ENCODE measurements around the gene ITPRIPL1. TPM values are rescaled to one million over a fixed set of nuclear protein-coding genes. Genes with fewer than 3 reads are reported as not detected.
"Not testable (repeated sequence)": the region's sequence is repeated elsewhere in the genome, so short reads cannot be mapped to it uniquely, and the experiment has no call there.

ITPRIPL1 gene
- polyA plus RNA-seq (ENCODE audit: insufficient read length in 4 of 4): 1 to 10 TPM; 3.8 to 5.1 (median 4.8) TPM

DNA sequence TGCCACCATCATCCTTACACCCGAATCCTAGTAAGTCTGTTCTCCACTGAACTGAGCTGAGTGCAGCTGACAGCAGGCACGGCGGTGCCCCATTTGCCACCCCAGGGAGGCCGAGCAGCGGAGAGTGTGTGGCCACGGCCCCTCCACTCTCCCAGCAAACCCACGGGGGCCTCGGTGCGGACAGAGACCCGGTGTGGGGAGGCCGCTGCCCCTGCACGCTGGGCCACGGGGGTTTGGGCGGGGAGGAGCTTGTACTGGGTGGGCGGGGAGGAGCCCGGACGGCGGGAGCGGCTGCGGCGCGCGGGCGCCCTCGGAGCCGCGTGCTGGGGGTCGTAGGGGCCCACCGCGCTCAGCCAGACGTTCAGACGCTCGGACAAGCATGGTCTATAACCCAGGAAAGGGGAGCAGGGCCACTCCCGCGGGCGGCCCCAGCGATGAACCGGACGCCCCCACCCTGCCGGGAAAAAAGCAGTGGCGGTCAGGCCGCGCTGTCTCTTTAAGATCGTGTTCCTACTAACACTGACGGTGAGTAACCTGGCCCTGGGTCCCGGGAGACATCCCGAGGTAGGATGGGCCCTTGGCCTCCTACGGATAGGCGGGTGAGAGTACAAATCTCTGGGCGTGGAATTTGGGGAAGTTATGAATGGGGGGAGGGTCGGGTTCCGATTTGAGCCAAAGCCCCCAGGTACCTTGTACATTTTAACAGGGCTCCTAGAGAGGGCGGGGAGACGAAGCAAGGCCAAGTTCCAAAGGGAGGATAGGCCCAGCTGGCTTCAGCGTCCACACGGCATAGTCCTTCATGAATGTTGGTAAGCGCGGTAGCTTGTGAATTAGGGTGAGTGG, at the start of gene ITPRIPL1:
Gene ITPRIPL1 (plus strand): TSS at position 277 of the 843 bp plus-strand sequence. CDS start 523 bp downstream, at position 800.
- no peak for DNase-seq (ENCODE audit: low read depth in 4 of 4, low spot score in 3 of 4)

GRCh38 chr2:96276787-96277499, 48.2 kb upstream of the ITPRIPL1 start:
- DNase-seq (ENCODE audit: low read depth in 4 of 4, low spot score in 3 of 4): no peak

- no peak for DNase-seq (ENCODE audit: low read depth in 4 of 4, low spot score in 3 of 4)
These were observed 37.8 kb upstream of the ITPRIPL1 start for GRCh38 chr2:96287273-96287856.

- DNase-seq (ENCODE audit: low read depth in 4 of 4, low spot score in 3 of 4): no peak
These were observed 33.4 kb upstream of the ITPRIPL1 start for GRCh38 chr2:96291751-96292150.

DNA sequence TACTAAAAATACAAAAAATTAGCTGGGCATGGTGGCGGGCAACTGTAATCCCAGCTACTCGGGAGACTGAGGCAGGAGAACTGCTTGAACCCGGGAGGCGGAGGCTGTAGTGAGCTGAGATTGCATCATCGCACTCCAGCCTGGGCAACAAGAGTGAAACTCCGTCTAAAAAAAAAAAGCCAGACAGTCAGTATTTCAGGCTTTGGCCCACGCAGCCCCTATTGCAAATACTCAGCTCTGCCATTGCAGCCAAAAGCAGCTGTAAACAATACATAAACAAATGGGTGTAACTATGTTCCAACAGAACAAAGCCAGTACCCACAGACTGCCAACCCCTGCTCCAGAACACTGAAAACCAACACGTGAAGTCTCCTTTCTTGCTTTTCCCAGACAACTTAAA, 30.8 kb upstream of the ITPRIPL1 start:
- not testable (repeated sequence) for DNase-seq (ENCODE audit: low read depth in 4 of 4, low spot score in 3 of 4)

DNA sequence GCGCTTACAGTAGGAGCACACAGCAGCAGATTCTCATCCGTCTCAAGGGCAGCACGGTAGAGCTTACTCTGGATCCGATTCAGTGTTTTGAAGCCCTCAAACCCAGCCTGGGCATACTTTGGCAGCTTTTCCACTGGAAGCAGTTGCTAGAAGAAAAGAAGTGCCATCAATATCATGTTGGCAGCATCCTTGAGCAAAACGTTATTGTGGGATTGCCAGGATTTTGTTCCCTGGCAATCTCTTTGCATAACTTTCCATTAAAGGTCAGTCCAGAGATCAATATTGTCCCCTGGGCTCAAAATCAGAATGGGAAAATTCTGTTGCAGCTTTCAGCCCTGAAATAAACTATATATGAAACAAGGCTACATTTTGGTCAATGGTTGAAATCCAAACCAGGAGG, 28.2 kb upstream of the ITPRIPL1 start:
- no peak for DNase-seq (ENCODE audit: low read depth in 4 of 4, low spot score in 3 of 4)

GRCh38 chr2:96301865-96302264, 23.3 kb upstream of the ITPRIPL1 start:
- no peak for DNase-seq (ENCODE audit: low read depth in 4 of 4, low spot score in 3 of 4)

GRCh38 chr2:96304606-96305005, 20.5 kb upstream of the ITPRIPL1 start:
- no peak for DNase-seq (ENCODE audit: low read depth in 4 of 4, low spot score in 3 of 4)

GRCh38 chr2:96305091-96305978, 19.8 kb upstream of the ITPRIPL1 start, which contains the start of gene SNRNP200:
TSS of gene SNRNP200 (minus strand) at chr2:96305546. CDS start at chr2:96305437, 109 bp downstream.
- peak in 2 of 4 donors; percentile 64 to 70 for DNase-seq (ENCODE audit: low read depth in 4 of 4, low spot score in 3 of 4)

DNA sequence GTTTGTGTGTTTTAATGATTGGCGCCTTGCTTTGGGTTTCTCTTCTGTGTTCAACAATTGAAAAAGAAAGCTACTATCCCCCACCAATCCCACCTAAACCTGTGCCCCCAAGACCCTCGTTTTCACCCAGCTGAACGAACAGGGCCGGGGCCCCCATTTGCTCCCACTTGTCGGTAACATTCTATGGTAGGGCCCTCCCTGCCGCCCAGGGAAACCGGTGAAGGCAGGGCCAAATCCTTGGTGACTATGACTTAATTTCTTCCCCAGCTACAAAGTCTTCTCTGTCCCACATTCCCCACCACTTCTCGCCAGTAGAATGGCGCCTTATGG, 19.2 kb upstream of the ITPRIPL1 start:
- no peak for DNase-seq (ENCODE audit: low read depth in 4 of 4, low spot score in 3 of 4)

- no peak for DNase-seq (ENCODE audit: low read depth in 4 of 4, low spot score in 3 of 4)
These were observed 18.7 kb upstream of the ITPRIPL1 start for GRCh38 chr2:96306370-96306769.

DNA sequence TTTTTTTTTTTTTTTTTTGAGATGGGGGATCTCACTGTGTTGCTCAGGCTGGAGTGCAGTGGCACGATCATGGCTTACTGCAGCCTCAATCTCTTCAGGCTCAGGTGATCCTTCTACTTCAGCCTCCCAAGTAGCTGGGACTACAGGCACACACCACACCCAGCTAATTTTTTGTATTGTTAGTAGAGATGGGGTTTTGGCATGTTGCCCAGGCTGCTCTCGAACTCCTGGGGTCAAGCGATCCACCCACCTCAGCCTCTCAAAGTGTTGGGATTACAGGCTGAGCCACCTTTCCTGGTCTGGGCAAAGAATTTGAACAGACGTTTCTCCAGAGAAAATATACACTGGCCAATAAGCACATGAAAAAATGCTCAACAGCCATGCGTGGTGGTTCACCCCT, 16.9 kb upstream of the ITPRIPL1 start:
- no peak for DNase-seq (ENCODE audit: low read depth in 4 of 4, low spot score in 3 of 4)

DNA sequence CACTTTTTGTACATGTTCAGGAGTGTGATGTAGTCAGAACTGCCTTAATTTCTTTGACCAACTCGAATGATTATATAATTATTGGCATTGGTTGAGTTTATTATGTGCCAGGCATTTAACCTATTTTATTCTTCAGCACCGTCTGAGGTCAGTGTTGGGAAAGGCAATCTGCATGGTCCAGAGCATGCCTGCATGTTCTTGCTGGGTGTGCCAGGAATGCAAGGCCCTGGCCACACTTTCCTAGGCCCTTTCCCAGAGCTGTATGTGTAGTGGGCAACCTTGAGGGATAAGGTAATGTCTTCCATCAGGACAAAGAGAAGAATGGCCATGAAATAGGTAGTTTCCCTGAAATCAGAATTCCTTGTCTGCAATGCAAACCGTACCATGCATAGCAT, 10.1 kb upstream of the ITPRIPL1 start:
- no peak for DNase-seq (ENCODE audit: low read depth in 4 of 4, low spot score in 3 of 4)

GRCh38 chr2:96315400-96316071, 9.6 kb upstream of the ITPRIPL1 start:
- no peak for DNase-seq (ENCODE audit: low read depth in 4 of 4, low spot score in 3 of 4)

DNA sequence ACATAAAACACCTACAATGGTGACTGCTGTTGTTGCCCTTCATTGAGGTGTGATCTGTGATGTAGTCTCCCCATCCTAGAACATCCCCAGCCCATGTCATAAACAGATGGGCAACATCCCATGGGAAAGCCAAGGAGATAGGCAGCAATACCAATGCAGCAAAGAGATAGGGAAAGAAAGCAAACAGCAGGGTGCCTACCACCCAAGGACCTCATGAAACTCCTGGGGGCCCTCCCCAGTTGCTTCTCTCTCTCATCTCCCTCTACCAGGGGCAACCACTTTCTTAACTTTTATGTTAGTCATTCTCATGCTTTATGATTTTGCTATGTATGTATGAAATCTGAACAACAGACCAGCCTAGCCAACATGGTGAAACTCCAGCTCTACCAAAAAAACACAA, 8.1 kb upstream of the ITPRIPL1 start:
- no peak for DNase-seq (ENCODE audit: low read depth in 4 of 4, low spot score in 3 of 4)

- no peak for DNase-seq (ENCODE audit: low read depth in 4 of 4, low spot score in 3 of 4)
These were observed 7.5 kb upstream of the ITPRIPL1 start for GRCh38 chr2:96317584-96317997.

DNA sequence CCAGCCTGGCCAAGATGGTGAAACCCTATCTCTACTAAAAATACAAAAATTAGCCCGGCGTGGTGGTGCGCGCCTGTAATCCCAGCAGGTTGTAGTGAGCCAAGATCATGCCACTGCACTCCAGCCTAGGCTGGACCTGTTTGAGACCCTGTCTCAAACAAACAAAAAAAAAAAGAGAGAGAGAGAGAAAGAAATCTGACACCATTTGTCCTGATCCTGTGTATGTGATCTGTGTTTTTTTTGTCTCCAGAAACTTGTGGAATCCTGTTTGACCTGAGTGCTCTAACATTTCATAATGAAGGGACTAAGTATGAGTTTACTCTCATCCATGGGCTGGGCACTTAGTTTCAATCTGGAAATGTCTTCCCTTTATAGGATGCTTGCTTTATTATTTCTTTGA, 6.4 kb upstream of the ITPRIPL1 start:
- no peak for DNase-seq (ENCODE audit: low read depth in 4 of 4, low spot score in 3 of 4)

DNA sequence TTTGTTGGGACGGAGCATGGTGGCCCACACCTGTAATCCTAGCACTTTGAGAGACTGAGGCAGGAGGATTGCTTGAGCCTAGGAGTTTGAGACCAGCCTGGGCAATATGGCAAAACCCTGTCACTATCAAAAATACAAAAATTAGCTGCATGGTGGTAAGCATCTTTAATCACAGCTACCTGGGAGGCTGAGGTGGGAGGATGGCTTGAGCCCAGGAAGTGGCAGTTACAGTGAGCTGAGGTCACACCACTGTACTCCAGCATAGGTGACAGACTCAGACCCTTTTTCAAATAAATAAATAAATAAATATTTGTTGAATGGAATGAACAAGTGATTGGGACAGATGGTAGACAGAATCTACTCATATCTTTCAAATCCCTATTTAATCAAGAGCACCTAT, 5.7 kb upstream of the ITPRIPL1 start:
- no peak for DNase-seq (ENCODE audit: low read depth in 4 of 4, low spot score in 3 of 4)

- DNase-seq (ENCODE audit: low read depth in 4 of 4, low spot score in 3 of 4): no peak
These were observed 4.8 kb upstream of the ITPRIPL1 start for GRCh38 chr2:96320326-96320725.

Data from left renal pelvis (tissue), 4 donors.